BE2C (cell line): ENCODE results near the gene GDF11.

Source experiments
- DNase-seq: peaks from one replicate; pipeline ENCODE4 v3.0.0-alpha.2; 2020
- H3K27me3 ChIP-seq: fragments of 250-450 bp; sonication (Bioruptor Pico); 2 replicates; pipeline ENCODE4 v1.5.1; 2020; ENCODE audit warnings: mild to moderate bottlenecking
- H3K36me3 ChIP-seq: fragments of 250-450 bp; sonication (Bioruptor Pico); 2 replicates; pipeline ENCODE4 v1.5.1; 2020; ENCODE audit warnings: mild to moderate bottlenecking
- H3K4me1 ChIP-seq: fragments of 250-450 bp; sonication (Bioruptor Pico); 2 replicates; pipeline ENCODE4 v1.5.1; 2020
- H3K4me3 ChIP-seq: 2 replicates; pipeline ENCODE4 v1.5.1; 2011; ENCODE audit warnings: low read depth, low read length
- H3K9me3 ChIP-seq: fragments of 250-450 bp; sonication (Bioruptor Pico); 2 replicates; pipeline ENCODE4 v1.5.1; 2020
- CTCF ChIP-seq: IDR thresholded peaks from 2 replicates; pipeline ENCODE4 v1.5.1; 2012; ENCODE audit warnings: mild to moderate bottlenecking, low read depth, low read length

GDF11 gene

GRCh38 chr12:55760663-55761062 lies 17.7 kb downstream of the GDF11 start:
- DNase-seq = no peak
- no peak for TF ChIP-seq CTCF
- H3K27me3 ChIP-seq = no peaks in the 10 kb centered on the region
- H3K4me3 ChIP-seq = no peak overlapping the region
- no peaks in the 10 kb centered on the region; the same call in 1 of the 2 replicates for H3K4me1 ChIP-seq
- no peaks in the 10 kb centered on the region for H3K9me3 ChIP-seq
- H3K36me3 ChIP-seq = peaks cover 76% of the 10 kb centered on the region

- H3K4me3 ChIP-seq = no peak overlapping the region
- no peak for TF ChIP-seq CTCF
- H3K36me3 ChIP-seq = peaks cover 65% of the 10 kb centered on the region
- DNase-seq = no peak
- H3K4me1 ChIP-seq = no peaks in the 10 kb centered on the region; the same call in 1 of the 2 replicates
- H3K27me3 ChIP-seq = no peaks in the 10 kb centered on the region
- H3K9me3 ChIP-seq = no peaks in the 10 kb centered on the region
Measured at GRCh38 chr12:55762646-55763045, 19.7 kb downstream of the GDF11 start.

GRCh38 chr12:55765736-55766290 lies 22.9 kb downstream of the GDF11 start:
- H3K27me3 ChIP-seq = no peaks in the 10 kb centered on the region
- DNase-seq = no peak
- H3K4me3 ChIP-seq = no peak overlapping the region
- TF ChIP-seq CTCF = no peak
- H3K36me3 ChIP-seq = peaks cover 38% of the 10 kb centered on the region
- no peaks in the 10 kb centered on the region for H3K9me3 ChIP-seq
- H3K4me1 ChIP-seq = no peaks in the 10 kb centered on the region; the same call in 1 of the 2 replicates

- Histone ChIP-seq H3K4me3 (no peak overlapping the region), H3K9me3 (no peaks in the 10 kb centered on the region), H3K4me1 (no peaks in the 10 kb centered on the region; the same call in 1 of the 2 replicates), H3K27me3 (no peaks in the 10 kb centered on the region), H3K36me3 (peaks cover 42% of the 10 kb centered on the region)
- no peak for DNase-seq
- TF ChIP-seq CTCF = no peak
Measured at GRCh38 chr12:55767156-55767555, 24.2 kb downstream of the GDF11 start.

GRCh38 chr12:55771736-55772135 lies 28.8 kb downstream of the GDF11 start:
- Histone ChIP-seq H3K4me1 (no peaks in the 10 kb centered on the region), H3K27me3 (no peaks in the 10 kb centered on the region), H3K9me3 (no peaks in the 10 kb centered on the region), H3K36me3 (peaks cover 34% of the 10 kb centered on the region), H3K4me3 (no peak overlapping the region)
- DNase-seq = no peak
- TF ChIP-seq CTCF = no peak

- no peak for TF ChIP-seq CTCF
- H3K27me3 ChIP-seq = no peaks in the 10 kb centered on the region
- peaks cover 51% of the 10 kb centered on the region for H3K36me3 ChIP-seq
Measured at GRCh38 chr12:55777856-55778255, 34.9 kb downstream of the GDF11 start.

More at GRCh38 chr12:55777856-55778255, 34.9 kb downstream of the GDF11 start:
- H3K9me3 ChIP-seq = no peaks in the 10 kb centered on the region
- DNase-seq = no peak
- H3K4me1 ChIP-seq = no peaks in the 10 kb centered on the region
- H3K4me3 ChIP-seq = no peak overlapping the region
